ENCODE data around the gene NAALADL2. TPM values are rescaled to one million over a fixed set of nuclear protein-coding genes. Genes with fewer than 3 reads are reported as not detected.
"Not testable (repeated sequence)": the region's sequence is repeated elsewhere in the genome, so short reads cannot be mapped to it uniquely, and the experiment has no call there.

NAALADL2 gene
- total RNA-seq, 1 donor from 2014 or later = 34.2 TPM

DNA sequence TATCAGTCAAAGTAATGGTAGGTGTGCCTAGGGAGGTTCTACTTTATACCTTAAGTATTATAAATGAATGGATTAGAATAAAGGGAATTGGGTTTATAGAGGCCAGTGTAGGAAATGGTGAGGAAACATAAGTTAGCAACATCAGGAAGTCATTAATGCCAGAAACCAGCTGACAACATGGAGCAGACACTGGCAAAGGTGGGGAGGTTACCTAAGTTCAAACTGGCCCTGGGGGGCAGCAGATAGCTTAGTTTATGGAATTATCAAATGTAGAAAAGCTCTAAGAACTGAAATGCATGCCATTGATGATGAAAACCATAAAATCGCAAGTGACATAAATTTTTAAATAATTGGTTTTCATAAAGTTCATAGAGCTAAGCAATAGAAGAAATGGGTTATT, 498.6 kb downstream of the NAALADL2 start:
- DNase-seq (ENCODE audit: low spot score) = no peak

DNA sequence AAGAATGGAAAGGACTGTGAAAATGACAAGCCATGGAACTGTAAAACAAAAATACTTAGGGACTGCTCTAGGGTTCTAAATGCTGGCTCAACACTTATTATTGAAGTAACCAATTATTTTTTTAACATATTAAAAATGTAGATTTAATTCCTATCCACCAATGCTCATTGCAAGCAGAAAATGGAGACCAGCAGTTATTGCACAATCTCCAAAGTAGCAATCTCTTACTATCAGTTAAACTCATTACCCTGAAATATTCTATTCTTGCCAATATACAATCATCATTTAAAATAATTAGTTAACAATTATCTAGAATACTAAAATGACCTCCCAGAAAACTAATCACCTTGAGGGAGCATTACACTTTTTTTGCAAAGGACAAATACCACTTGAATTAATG, 499.8 kb downstream of the NAALADL2 start:
- no peak for DNase-seq (ENCODE audit: low spot score)

DNA sequence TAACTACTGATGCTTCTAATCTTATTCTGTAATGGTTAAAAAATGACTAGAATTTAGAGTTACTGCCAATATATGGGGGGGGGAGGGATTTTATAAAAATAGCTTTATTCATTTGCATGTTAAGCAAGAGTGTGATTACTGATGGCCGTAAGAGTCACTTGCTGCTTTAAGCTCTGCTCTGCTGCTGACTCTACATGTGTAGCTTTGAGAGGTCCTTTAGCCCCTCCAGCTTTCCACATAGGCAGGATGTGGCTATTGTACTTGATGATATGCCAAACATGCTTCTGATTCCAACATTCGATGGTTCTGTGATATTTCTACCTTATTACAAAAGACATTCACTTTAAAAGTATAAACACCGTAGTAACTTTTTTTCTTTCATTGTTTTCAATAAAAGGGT, 511.3 kb downstream of the NAALADL2 start:
- DNase-seq (ENCODE audit: low spot score) = not testable (repeated sequence)

DNA sequence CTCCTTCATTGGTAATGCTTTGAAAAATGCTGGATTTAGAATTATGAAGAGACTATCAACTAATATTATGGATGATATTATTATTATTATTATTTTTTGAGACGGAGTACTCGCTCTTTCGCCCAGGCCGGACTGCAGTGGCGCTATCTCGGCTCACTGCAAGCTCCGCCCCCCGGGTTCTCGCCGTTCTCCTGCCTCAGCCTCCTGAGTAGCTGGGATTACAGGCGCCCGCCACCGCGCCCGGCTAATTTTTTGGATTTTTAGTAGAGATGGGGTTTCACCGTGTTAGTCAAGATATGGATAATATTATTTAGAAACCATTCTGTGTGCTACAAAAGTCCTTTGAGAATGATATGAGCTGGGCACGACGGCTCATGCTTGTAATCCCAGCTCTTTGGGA, 512.1 kb downstream of the NAALADL2 start:
- DNase-seq (ENCODE audit: low spot score) = not testable (repeated sequence)

DNA sequence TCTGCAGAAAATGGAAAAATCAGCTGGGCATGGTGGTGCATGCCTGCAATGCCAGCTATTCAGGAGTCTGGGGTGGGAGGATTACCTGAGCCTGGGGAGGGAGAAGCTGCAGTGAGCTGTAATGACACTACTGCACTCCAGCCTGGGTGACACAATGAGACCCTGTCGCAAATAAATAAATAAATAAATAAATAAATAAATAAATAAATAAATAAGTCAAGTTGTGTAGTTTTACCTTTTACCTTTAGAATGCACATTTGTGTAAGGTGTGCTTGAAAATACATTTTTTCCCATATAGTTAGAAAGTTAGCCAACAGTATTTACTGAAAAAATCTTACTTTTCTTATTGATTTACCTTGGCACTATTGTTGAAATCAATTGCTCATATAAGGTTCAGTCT, 515.6 kb downstream of the NAALADL2 start:
- DNase-seq (ENCODE audit: low spot score) = no peak

DNA sequence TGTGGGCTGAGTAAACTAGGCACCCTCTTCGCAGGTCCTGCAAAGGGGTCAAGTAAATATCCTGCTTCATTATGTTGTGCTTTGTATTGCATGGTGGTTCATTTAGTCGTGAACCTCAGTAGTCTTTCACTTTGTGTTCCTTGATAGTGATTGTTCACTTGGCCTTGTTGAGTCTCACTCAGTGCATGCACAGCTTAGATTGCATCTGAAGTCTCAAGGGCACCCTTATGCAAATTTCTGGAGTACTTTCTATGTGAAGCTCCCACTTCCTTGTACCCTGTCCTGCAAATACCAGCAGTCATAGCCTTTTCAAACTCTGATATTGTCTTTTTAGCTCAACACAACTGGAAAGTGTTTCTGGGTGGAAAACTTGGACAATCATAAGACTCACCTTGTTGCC, 519.2 kb downstream of the NAALADL2 start:
- DNase-seq (ENCODE audit: low spot score) = no peak

DNA sequence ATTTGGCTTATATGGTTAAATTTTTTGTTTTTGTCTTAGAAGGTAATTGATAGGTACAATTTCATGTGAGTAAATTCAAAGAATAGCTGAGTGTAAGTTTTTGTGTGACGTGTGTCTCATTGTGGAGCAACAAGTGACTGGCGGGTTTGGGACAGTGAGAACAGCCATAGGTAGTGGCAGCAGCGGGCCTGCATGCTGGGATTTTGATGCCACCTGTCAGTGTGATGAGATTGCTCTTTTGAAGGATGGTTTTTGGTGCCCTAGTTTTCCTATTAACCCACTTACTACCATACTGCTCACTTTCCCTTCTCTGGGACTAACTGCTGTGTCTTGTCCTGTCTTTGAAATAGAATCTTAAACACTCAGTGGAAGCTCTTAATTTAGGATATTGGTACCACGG, 522.6 kb downstream of the NAALADL2 start:
- DNase-seq (ENCODE audit: low spot score) = no peak

DNA sequence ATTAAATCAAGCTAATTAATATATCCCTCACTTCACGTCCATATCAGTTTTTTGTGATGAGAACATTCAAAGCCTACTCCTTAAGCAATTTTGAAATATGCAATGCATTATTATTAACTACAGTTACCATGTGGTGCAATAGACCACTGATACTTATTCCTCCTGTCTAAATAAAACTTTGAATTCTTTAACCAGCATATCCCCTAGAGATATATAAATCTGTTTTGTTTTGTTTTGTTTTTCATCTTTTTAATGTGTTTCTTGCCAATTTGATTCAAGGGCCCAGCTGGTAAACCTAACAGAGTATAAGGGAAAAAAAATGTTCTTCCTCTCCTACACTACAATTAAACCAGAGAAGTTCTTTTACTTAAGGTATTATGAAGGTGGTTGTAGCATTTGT, 524.2 kb downstream of the NAALADL2 start:
- DNase-seq (ENCODE audit: low spot score) = no peak

DNA sequence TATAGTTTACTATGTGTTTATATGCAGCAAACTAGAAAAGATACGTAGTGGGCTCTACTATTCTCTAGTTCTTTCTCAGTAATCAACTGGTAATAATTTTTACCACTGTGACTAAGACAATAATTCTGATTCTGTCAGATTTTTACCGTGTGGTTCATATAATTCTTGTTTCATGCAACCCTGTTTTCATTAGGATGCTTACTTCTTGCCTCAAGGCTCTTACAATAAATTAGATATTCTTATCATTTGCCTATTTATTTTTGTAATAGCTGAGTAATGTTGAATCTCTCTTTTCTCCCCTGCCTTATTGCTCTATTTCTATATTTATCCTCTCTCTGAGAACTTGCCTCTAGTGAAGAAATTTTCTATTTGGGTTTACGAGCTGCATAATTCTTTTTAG, 524.7 kb downstream of the NAALADL2 start:
- DNase-seq (ENCODE audit: low spot score) = no peak

DNA sequence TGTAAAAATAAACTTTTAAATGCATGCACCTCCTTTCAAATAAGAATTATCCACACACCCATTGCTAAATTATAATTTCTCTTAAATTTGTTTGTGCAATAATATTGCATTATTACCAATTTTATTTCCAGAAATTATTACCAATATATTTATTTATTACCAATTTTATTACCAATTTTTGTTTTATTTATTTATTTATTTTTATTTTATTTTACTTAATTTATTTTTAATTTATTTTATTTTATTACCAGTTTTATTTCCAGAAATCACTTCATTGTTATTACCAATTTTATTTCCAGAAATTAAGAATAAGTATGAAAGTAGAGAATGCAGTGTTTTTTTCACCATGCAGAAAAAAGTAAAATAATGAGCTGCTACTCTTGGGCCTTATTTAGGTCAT, 525.4 kb downstream of the NAALADL2 start:
- DNase-seq (ENCODE audit: low spot score) = no peak

DNA sequence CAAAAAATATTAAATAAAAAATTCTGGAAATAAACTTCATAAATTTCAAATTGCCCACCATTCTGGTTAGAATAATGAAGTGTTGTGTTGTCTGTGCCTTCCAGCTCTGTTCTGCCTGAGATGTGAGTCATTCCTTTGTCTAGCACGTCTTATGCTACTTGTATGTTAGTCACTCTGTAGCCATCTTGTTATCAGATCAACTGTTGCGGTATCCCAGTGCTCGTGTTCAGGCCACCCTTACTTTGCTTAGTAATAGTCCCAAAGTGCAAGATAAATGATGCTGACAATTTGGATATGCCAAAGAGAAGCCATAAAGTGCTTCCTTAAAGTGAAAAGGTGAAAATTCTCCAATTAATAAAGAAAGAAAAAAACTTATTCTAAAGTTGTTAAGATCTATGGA, 527.5 kb downstream of the NAALADL2 start:
- DNase-seq (ENCODE audit: low spot score) = no peak

DNA sequence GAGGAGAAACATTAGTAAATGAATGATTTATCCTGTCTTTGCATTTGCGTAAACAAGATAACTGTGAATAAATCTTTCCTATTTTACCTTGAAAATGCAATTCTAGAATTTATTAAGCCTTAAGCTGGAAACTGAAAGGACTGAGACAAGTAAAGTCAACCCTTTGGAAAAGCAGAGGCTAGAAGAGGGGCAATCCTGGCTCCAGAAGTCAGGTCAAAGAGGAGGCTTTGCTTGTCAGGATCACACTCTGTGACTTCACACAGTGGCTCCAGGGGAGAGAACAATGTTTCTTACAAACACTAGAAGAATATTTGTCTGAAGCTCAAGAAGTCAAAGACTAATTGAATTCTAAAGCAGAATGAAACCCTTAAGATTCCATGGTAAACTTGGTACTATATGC, 530.4 kb downstream of the NAALADL2 start:
- no peak for DNase-seq (ENCODE audit: low spot score)

DNA sequence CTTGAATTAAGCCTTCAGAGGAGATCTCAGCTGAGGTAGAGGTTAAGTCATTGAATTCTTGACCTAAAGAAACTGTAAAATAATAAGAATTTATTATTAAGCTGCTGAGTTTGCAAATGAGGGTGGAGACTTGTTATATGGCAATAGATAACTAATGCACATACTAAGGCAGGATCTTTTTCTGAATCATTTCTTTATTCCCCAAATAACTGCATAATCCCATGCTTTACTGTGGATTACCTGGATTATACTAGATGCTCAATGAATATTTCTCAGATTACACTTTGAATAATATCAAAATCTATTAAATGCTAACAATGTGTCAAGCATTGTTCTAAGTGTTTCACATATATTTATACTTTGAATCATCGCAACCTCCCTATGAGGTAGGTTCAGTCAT, 532.5 kb downstream of the NAALADL2 start:
- DNase-seq (ENCODE audit: low spot score) = no peak

DNA sequence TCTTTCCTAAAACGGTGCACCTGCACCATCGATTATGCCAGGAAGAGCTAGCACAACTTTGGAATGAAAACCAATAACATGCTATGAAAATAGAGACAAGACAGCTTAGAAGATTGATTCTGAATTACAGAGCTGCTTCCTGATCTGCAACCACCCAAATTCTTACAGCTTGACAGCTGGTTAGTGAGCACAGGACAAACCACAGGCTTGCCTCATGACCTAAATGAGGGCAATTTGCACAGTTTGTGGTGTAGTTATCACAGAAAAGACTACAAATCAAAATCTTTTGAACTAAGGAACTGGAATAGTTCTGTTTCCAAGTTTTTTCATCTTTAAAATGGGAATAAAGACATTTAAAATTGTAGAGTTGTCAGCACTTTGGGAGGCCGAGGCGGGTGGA, 533.5 kb downstream of the NAALADL2 start:
- DNase-seq (ENCODE audit: low spot score) = no peak

DNA sequence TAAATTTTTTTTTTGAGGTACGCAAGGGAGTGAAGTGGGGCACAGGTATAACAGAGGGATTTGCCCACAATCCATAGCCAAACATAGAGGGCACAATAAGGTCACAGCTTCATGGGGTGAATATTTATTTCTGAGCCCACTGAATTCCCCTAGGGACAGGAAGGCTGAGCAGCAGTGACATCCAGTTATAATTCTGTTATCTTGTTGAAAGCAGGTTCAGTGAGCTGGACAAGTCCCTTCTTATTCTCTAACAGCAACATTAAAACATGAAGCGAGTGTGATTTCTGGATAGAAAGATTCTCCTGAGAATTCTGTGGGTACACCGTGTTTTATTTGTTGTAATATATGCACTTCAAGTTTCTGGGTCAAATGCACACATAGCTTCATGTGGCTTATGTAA, 538.2 kb downstream of the NAALADL2 start:
- no peak for DNase-seq (ENCODE audit: low spot score)

DNA sequence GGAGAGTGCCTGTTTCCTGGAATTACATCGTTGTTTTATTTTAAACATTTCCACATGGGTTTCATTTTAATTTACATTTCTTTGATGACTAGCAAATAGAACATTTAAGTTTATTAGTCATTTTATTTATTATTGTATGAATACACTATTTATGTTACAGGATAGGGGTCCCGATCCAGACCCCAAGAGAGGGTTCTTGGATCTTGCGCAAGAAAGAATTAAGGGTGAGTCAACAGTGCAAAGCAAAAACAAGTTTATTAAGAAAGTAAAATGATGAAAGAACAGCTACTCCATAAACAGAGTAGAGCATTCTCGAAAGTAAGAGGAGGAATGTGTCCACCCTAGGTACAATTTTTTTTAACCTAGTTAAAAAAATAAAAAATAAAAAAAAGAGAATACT, 539.5 kb downstream of the NAALADL2 start:
- no peak for DNase-seq (ENCODE audit: low spot score)

DNA sequence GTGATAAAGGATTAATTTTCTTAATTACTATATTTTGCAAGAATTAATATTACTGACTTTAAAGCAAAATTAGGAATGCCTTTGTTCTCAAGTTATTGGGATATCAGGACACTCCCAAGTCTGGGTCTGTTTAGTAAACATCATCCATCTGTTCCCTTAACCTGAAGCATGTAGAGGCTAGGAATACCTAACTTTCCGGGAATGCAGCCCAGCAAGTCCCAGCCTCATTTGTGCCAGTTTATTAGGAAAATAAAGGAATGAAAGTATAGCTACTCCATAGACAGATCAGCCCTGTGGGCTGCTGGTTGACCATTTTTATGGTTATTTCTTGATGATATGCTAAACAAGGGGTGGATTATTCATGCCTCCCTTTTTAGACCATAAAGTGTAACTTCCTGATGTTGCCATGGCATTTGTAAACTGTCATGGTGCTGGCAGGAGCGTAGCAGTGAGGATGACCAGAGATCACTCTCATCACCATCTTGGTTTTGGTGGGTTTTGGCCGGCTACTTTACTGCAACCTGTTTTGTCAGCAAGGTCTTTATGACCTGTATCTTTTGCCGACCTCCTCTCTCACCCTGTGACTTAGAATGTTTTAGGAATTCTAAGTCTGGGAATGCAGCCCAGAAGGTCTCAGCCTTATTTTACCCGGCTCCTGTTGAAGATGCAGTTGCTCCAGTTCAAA, 540.2 kb downstream of the NAALADL2 start:
- no peak for DNase-seq (ENCODE audit: low spot score)

DNA sequence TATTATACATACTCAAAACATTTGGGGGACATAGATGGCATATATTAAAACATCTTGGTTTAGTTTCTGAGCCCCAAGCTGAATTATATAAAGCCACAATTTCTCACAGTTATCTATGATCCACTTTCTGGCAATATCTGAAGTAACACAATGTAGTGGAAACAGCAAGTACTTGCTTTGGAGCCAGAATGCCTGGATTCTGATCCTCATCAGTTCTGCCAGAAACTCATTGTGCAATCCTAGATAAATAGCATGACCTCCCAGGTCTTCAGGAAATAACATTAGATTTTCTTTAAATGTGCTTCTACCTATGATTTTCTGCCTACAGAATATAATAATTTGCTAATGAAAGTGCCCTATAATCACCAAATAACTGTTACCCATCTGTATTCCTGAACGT, 544.9 kb downstream of the NAALADL2 start:
- no peak for DNase-seq (ENCODE audit: low spot score)

DNA sequence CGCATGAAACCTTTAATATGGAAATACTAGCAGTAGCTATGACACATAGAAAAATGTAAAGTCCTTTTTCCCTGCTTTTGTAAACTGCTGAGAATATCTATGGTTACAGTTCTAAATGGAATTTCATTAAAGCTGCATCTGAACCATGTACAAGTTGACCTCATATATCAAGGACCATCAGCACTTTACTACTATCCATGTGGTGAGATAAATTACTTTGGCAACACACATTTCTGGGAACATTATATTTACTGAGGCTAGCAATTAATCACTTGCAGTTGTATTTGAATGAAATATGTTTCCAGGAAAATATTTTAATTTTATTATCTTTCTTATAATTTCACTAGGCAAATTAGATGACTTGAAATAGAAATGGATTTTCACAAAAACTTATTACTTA, 545.5 kb downstream of the NAALADL2 start:
- DNase-seq (ENCODE audit: low spot score) = no peak

DNA sequence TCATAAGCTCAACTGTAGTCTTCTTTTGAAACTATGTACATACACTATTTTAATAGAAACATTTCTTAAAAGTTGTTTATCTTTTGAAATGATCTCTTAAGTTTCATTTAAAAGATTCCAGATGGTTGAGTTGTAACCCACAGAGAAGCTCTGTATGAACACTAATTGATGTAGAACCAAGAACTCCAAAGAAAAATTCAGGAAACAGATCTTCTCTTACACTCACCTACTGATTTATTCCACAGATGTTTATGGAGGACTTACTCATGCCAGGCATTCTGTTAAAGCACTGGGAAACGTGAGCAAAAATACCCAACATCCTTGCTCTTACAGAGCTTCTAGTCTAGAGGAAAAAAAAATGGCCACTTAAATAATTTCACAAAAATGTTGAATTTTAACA, 551.1 kb downstream of the NAALADL2 start:
- DNase-seq (ENCODE audit: low spot score) = no peak

DNA sequence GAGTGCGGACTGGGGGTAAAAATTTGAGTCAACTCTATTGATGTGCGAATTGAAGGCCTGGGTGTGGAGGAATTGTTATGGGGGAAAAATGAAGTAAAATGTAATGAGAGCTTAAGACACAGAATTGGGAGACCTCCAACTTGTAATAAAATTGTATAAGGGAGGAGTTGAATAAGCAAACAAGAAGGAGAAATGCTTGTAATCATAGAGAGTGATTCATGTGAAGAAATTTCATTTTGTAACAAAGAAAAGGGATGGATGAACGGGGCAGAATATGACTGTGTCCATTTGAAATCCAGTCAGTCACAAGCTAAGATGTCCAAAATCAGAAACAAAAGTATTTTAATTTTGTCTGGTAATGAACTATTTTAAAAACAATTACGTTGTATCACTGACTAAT, 552.3 kb downstream of the NAALADL2 start:
- no peak for DNase-seq (ENCODE audit: low spot score)

DNA sequence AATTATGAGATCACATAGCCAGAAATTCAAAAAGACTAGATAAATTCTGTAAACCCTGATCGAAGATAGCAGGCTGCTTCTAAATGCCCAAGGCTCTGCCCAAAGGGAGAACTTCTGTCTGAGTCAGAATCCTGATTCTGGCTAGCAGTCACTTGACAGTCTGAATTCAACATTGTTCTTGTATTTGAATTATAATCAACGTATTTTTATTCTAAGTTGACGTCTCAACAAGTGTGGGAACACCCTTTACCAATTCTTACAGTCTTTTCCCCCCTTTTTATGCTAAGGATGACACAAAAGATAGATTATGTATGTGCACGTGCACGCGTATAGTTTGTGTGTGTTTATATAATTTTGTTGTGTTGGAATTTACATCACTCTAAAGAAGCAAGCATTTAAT, 552.8 kb downstream of the NAALADL2 start:
- no peak for DNase-seq (ENCODE audit: low spot score)

DNA sequence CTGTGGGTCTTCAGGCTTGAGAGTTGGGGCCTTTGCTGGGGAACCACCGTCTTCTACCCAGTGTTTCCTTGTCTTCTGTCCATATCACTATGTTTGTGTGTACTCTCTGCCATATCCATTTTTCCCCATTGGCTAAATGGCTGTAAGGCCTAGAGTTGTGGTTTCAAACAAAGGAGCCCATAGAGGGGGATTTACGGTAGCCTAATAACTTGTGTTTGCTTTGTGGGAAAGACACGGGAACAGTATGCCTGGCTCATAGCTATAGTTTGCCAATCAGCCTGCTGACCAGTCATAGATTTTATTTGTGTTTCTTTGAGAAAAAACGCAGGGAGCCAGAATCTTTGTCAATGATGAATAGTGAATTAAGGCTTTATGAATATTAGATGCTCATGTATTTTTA, 554.8 kb downstream of the NAALADL2 start:
- DNase-seq (ENCODE audit: low spot score) = no peak

DNA sequence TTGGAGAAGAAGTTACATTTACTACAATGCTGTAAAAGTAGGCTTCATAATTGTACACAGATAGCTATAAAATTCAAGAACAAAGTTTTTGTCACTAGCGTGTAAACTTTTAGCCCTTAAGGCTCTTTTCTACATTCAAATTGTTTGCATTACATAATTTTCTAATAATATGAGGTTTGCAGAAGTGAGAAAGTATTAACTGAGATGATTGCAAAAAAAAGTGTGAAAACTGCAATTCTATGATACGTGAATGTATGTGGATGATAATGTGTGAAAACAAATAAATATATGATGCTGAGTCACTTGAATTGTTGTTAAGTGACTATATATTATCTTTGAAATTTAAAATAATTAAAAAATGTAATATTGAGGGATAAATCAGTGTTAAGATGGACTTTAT, 557.5 kb downstream of the NAALADL2 start:
- DNase-seq (ENCODE audit: low spot score) = no peak

DNA sequence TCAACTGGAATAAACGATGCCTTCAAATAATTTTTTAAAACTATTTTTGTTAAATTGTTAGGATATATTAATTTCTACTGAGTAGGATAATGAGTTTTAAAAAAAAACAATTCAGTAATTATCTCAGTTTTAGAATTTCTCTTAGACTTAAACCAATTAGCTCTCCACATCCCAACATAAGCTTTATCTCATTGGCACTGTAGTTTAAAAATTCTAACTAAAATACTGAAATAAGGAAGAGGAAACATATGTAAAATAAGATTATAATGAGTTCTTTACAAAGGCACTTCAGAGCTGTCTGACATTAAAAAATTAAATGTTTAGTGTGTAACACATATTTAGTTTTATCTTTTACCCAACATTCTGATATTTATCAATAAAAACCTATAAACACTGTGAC, 558.3 kb downstream of the NAALADL2 start:
- no peak for DNase-seq (ENCODE audit: low spot score)
